Neuronal stem cell (in vitro differentiated cells): ENCODE results near the gene CFAP52.
A peak's percentile ranks its signal among the peaks of the same experiment; 100 is the strongest.

Experiments used
- DNase-seq: peaks from one replicate; pipeline ENCODE4 v3.0.0-alpha.2; 2013; ENCODE audit warnings: low spot score
- H2AFZ ChIP-seq: one replicate; pipeline ENCODE4 v1.6.1; 2013; ENCODE audit warnings: mild to moderate bottlenecking, low read length, inconsistent platforms
- H2AK5ac ChIP-seq: 2 replicates; pipeline ENCODE4 v1.6.1; 2013; ENCODE audit warnings: low read depth, mild to moderate bottlenecking, inconsistent platforms, low read length, moderate library complexity, mixed read lengths
- H2BK120ac ChIP-seq: 2 replicates; pipeline ENCODE4 v1.6.1; 2013; ENCODE audit warnings: low read depth, mild to moderate bottlenecking, inconsistent platforms, low read length, moderate library complexity, mixed read lengths
- H2BK12ac ChIP-seq: one replicate; pipeline ENCODE4 v1.6.1; 2013; ENCODE audit warnings: low read length, inconsistent platforms
- H2BK15ac ChIP-seq: 2 replicates; pipeline ENCODE4 v1.6.1; 2013; ENCODE audit warnings: mild to moderate bottlenecking, low read length, inconsistent platforms, mixed read lengths
- H2BK5ac ChIP-seq: one replicate; pipeline ENCODE4 v1.6.1; 2013; ENCODE audit warnings: inconsistent platforms, mild to moderate bottlenecking, low read length, moderate library complexity
- H3K14ac ChIP-seq: one replicate; pipeline ENCODE4 v1.6.1; 2013; ENCODE audit warnings: low read length, inconsistent platforms
- H3K18ac ChIP-seq: 2 replicates; pipeline ENCODE4 v1.6.1; 2013; ENCODE audit warnings: low read length, inconsistent platforms
- H3K23ac ChIP-seq: 2 replicates; pipeline ENCODE4 v1.6.1; 2013; ENCODE audit warnings: low read depth, mild to moderate bottlenecking, mixed read lengths, low read length, inconsistent platforms; ENCODE audit not compliant: poor library complexity
- H3K27ac ChIP-seq: replicated peaks from 3 replicates; pipeline ENCODE4 v1.5.1; 2013; ENCODE audit warnings: low read length, inconsistent platforms
- H3K27me3 ChIP-seq, 3 experiments: 2 replicates each; pipeline ENCODE4 v1.6.1; 2013; ENCODE audit warnings: low read length in 3 of 3, mild to moderate bottlenecking in 2 of 3, inconsistent platforms in 1 of 3, low read depth in 1 of 3, mixed read lengths in 1 of 3, moderate library complexity in 1 of 3; ENCODE audit not compliant: control insufficient read depth in 3 of 3, insufficient read depth in 3 of 3
- H3K36me3 ChIP-seq, 2 donors: replicated peaks in 1 of 2; 2 replicates each; pipeline ENCODE4 v1.6.1; 2013; ENCODE audit warnings: low read length in 2 of 2; ENCODE audit not compliant: control insufficient read depth in 2 of 2, insufficient read depth in 2 of 2
- H3K4ac ChIP-seq: 2 replicates; pipeline ENCODE4 v1.6.1; 2013; ENCODE audit warnings: inconsistent platforms, mild to moderate bottlenecking, low read length, moderate library complexity
- H3K4me1 ChIP-seq, 2 donors: 1 replicate in 1 of 2; 2 replicates in 1 of 2; pipeline ENCODE4 v1.6.1; 2013; ENCODE audit warnings: low read length in 2 of 2, low read depth in 1 of 2; ENCODE audit not compliant: control insufficient read depth in 2 of 2, insufficient read depth in 1 of 2
- H3K4me2 ChIP-seq: one replicate; pipeline ENCODE4 v1.6.1; 2013; ENCODE audit warnings: mild to moderate bottlenecking, low read length, inconsistent platforms; ENCODE audit not compliant: insufficient read depth, poor library complexity, severe bottlenecking
- H3K4me3 ChIP-seq, 2 donors: 2 replicates each; pipeline ENCODE4 v1.5.1; 2013; ENCODE audit warnings: low read length in 2 of 2, mild to moderate bottlenecking in 2 of 2, inconsistent platforms in 1 of 2, moderate library complexity in 1 of 2
- H3K79me1 ChIP-seq: one replicate; pipeline ENCODE4 v1.6.1; 2013; ENCODE audit warnings: low read depth, mild to moderate bottlenecking, inconsistent platforms, low read length, moderate library complexity
- H3K9ac ChIP-seq: one replicate; pipeline ENCODE4 v1.6.1; 2013; ENCODE audit warnings: mild to moderate bottlenecking, low read depth, low read length, inconsistent platforms; ENCODE audit not compliant: poor library complexity
- H3K9me3 ChIP-seq, 2 donors: replicated peaks in 1 of 2; 2 replicates each; pipeline versions ENCODE3 to v1.6.1; 2013; ENCODE audit warnings: low read length in 2 of 2, mild to moderate bottlenecking in 2 of 2, inconsistent platforms in 1 of 2, low read depth in 1 of 2, mixed read lengths in 1 of 2, moderate library complexity in 1 of 2; ENCODE audit not compliant: control insufficient read depth in 2 of 2, insufficient read depth in 1 of 2
- H4K8ac ChIP-seq: one replicate; pipeline ENCODE4 v1.6.1; 2013; ENCODE audit warnings: low read depth, mild to moderate bottlenecking, inconsistent platforms, low read length, moderate library complexity
- H4K91ac ChIP-seq: one replicate; pipeline ENCODE4 v1.6.1; 2013; ENCODE audit warnings: low read length, low read depth, mild to moderate bottlenecking, inconsistent platforms; ENCODE audit not compliant: poor library complexity
- WGBS, 2 donors: extraction: QIAGEN DNeasy Blood & Tissue Kit; methylation state at CpG; one replicate each; pipeline ENCODE4 v1.1.7; 2013; ENCODE audit warnings: missing lambda C conversion rate in 2 of 2, mixed read lengths in 1 of 2; ENCODE audit not compliant: insufficient read length in 2 of 2, insufficient replicate concordance in 1 of 2; ENCODE audit errors: extremely low coverage in 2 of 2; 5-methylcytosine and 5-hydroxymethylcytosine counted together

CFAP52 gene

DNA sequence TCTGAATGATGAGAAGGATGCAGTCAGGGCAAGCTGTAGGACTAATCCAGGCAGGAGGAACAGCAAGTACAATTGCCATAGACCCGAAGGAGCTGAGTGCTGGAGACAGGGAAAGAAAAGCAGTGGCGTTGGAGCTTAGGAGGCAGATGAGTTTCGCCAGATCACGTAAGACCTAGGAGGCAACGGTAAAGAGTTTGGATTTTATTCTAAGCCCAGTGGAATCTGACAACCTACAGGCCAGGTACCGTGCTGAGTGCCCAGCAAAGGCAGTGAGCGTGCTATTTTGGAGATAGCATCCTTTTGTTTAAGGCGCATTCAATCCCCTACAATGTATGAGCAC, 70.1 kb downstream of the CFAP52 start:
- H3K23ac ChIP-seq, result no peak overlapping the region
- H3K36me3 ChIP-seq, result no peaks in the 10 kb centered on the region
- no peak overlapping the region for H2BK15ac ChIP-seq
- peak overlapping the region; percentile 99 for H2AFZ ChIP-seq
- no peak overlapping the region for H3K4ac ChIP-seq
- H4K8ac ChIP-seq, result no peak overlapping the region
- DNase-seq, result peak; percentile 5
- no CpG with 5 or more reads among the region's 8 CpGs for whole genome bisulfite sequencing, 2 donors
- peak overlapping the region; percentile 7 for H3K9ac ChIP-seq
- H3K27ac ChIP-seq, result no peak overlapping the region
- H2BK120ac ChIP-seq, result no peak overlapping the region
- H3K79me1 ChIP-seq, result no peaks in the 10 kb centered on the region
- H3K4me2 ChIP-seq, result peak overlapping the region; percentile 19
- peaks cover 7 to 22% of the 10 kb centered on the region in 2 donors for H3K4me1 ChIP-seq
- H3K9me3 ChIP-seq, result peaks cover 0 to 2% of the 10 kb centered on the region in 2 donors
- no peak overlapping the region for H2BK12ac ChIP-seq
- H3K4me3 ChIP-seq, result peak overlapping the region in 1 of 2 donors; percentile 53
- H2AK5ac ChIP-seq, result no peak overlapping the region
- no peak overlapping the region for H2BK5ac ChIP-seq
- H3K18ac ChIP-seq, result no peak overlapping the region
- peaks cover 6 to 36% (median 28%) of the 10 kb centered on the region in 3 experiments for H3K27me3 ChIP-seq
- no peak overlapping the region for H4K91ac ChIP-seq
- no peak overlapping the region for H3K14ac ChIP-seq

DNA sequence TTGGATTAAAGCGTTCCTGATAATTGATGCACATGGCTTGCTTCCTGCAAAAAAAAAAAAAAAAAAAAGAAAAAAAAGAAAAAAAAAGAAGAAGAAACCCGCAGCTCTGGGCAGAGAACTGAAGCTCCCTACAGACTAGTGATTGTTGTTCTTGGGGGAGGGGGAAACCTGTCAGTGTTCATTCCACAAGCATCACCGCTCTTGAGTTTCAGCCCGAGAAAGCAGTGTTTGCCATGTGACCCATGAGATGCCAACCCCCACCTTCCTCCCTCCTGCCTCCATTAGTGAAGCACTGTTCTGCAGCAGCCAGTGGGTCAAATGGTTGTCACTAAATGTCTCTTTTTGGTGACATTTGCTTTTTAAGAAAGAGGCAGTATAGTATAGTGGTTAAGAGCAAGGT, 70.6 kb downstream of the CFAP52 start:
- H3K79me1 ChIP-seq, result no peaks in the 10 kb centered on the region
- no peaks in the 10 kb centered on the region for H3K36me3 ChIP-seq
- no peak overlapping the region for H4K91ac ChIP-seq
- H2BK120ac ChIP-seq, result no peak overlapping the region
- H3K14ac ChIP-seq, result no peak overlapping the region
- WGBS, 2 donors, result no CpG with 5 or more reads among the region's 4 CpGs
- H2AFZ ChIP-seq, result no peak overlapping the region
- no peak overlapping the region for H2BK15ac ChIP-seq
- H3K27me3 ChIP-seq, result peaks cover 6 to 36% (median 28%) of the 10 kb centered on the region in 3 experiments
- H4K8ac ChIP-seq, result no peak overlapping the region
- H3K27ac ChIP-seq, result no peak overlapping the region
- no peak overlapping the region for H2AK5ac ChIP-seq
- H2BK5ac ChIP-seq, result no peak overlapping the region
- H2BK12ac ChIP-seq, result no peak overlapping the region
- no peak overlapping the region for H3K9ac ChIP-seq
- DNase-seq, result peak; percentile 9
- H3K4ac ChIP-seq, result no peak overlapping the region
- no peak overlapping the region for H3K4me3 ChIP-seq
- H3K4me1 ChIP-seq, result peaks cover 7 to 22% of the 10 kb centered on the region in 2 donors
- peaks cover 0 to 2% of the 10 kb centered on the region in 2 donors for H3K9me3 ChIP-seq
- H3K23ac ChIP-seq, result no peak overlapping the region
- no peak overlapping the region for H3K4me2 ChIP-seq
- no peak overlapping the region for H3K18ac ChIP-seq

DNA sequence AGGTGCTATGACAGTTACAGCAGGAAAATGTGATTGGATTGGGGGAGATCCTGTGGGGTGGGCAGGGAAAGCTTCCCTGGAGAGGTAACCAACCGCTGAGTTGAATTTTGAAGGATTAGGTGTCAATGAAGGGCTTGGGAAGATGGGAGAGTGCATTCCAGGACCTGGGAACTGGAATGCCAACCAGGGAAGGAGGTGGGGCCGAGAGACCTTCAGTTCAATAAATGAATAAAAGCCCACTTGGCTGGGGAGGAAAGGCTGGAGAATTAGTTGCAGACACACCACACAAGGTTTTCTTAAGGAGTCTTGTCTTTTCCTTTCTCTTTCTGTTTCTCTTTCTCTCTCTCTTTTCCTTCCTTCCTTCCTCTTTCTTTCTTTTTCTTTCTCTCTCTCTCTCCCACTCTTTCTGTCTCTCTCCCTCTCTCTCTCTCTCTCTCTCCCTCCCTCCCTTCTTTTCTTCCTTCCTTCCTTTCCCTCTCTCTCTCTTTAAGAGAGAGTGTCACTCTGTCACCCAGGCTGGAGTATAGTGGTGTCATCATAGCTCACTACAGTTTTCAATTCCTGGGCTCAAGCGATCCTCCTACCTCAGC, 72.2 kb downstream of the CFAP52 start:
- no peak for DNase-seq
- Histone ChIP-seq H3K4ac (no peak overlapping the region), H3K4me1 (peaks cover 7 to 22% of the 10 kb centered on the region in 2 donors), H3K4me3 (no peak overlapping the region), H2BK15ac (no peak overlapping the region), H3K79me1 (no peaks in the 10 kb centered on the region), H3K18ac (no peak overlapping the region), H4K91ac (no peak overlapping the region), H2AFZ (no peak overlapping the region), H2BK120ac (no peak overlapping the region), H3K36me3 (no peaks in the 10 kb centered on the region), H3K27ac (no peak overlapping the region), H2BK5ac (no peak overlapping the region), H2AK5ac (no peak overlapping the region), H3K9me3 (peaks cover 0 to 2% of the 10 kb centered on the region in 2 donors), H3K27me3 (peaks cover 6 to 36% (median 28%) of the 10 kb centered on the region in 3 experiments), H4K8ac (no peak overlapping the region), H3K9ac (no peak overlapping the region), H3K14ac (no peak overlapping the region), H2BK12ac (no peak overlapping the region), H3K23ac (no peak overlapping the region), H3K4me2 (no peak overlapping the region)
- WGBS, 2 donors, result no CpG with 5 or more reads among the region's 3 CpGs

DNA sequence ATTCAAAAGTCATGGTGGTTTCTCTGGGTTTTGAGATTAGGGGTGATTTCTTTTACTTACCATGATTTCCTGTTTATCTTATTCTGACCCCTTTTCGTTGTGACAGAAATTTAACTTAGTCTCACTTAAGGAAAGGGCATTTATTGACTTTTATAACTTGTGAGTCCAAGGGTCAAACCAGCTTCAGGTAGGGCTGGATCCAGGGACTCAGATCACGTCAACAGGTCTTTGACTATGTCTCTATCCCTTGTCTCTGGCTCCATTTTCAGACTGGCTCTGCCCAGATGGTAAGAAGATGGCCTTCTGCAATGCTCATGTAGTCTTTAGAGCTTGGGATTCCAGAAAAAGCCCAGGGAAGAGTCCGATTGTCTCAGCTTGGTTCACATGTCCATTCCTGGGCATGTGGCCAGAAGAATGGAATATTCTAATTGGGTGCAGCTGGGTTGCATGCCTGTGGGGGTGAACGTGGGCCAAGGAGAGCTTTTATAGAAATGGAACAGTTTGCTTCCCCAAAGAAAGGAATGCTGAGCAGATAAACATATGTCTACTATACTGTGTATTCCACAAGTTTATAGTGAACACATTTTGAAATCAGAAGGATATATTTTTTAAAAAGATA, 82.3 kb downstream of the CFAP52 start:
- Histone ChIP-seq H3K4ac (no peak overlapping the region), H2AK5ac (no peak overlapping the region), H4K8ac (no peak overlapping the region), H2BK120ac (no peak overlapping the region), H3K14ac (no peak overlapping the region), H3K4me2 (no peak overlapping the region), H4K91ac (no peak overlapping the region), H3K9me3 (no peaks in the 10 kb centered on the region), H3K9ac (no peak overlapping the region), H2BK5ac (no peak overlapping the region), H3K27ac (no peak overlapping the region), H3K23ac (no peak overlapping the region), H3K4me1 (no peaks in the 10 kb centered on the region), H3K36me3 (no peaks in the 10 kb centered on the region), H3K18ac (no peak overlapping the region), H3K27me3 (no peaks in the 10 kb centered on the region), H2BK15ac (no peak overlapping the region), H2AFZ (no peak overlapping the region), H3K79me1 (no peaks in the 10 kb centered on the region), H3K4me3 (no peak overlapping the region), H2BK12ac (no peak overlapping the region)
- DNase-seq, result no peak
- WGBS, 2 donors, result no CpG with 5 or more reads among the region's 4 CpGs
